AG04449 (cell line): Measurements from ENCODE around the gene IL15.

Source experiments
- CTCF ChIA-PET: fragments of 350-600 bp; formaldehyde crosslinking; extraction: SDS; loops from one replicate; lab custom pipeline; 2021; ENCODE audit warnings: antibody characterized with exemption; lab: Yijun Ruan, JAX
- POLR2A ChIA-PET: fragments of 400-600, 350-600 bp; formaldehyde crosslinking; extraction: SDS; loops from one replicate; lab custom pipeline; 2020; ENCODE audit warnings: antibody characterized with exemption, inconsistent platforms; lab: Yijun Ruan, JAX
- DNase-seq: peaks from one replicate; pipeline ENCODE4 v3.0.0-alpha.2; 2010; ENCODE audit warnings: low read depth, low spot score
- H3K4me3 ChIP-seq: 2 replicates; pipeline ENCODE4 v1.5.1; 2011; ENCODE audit warnings: low read depth, mild to moderate bottlenecking, control low read depth, low read length
- CTCF ChIP-seq: IDR thresholded peaks from one replicate; pipeline ENCODE4 v1.5.1; 2011; ENCODE audit warnings: mild to moderate bottlenecking, moderate library complexity, low read length, control low read depth, inconsistent platforms; ENCODE audit not compliant: insufficient read depth; ENCODE audit errors: missing control alignments

Gene IL15

GRCh38 chr4:141654098-141654497 lies 17.7 kb downstream of the IL15 start:
- POLR2A ChIA-PET, result no interaction called here
- peak; percentile 32 for TF ChIP-seq CTCF
- H3K4me3 ChIP-seq, result no peak overlapping the region
- DNase-seq, result no peak
- CTCF ChIA-PET, result interaction anchor here (0.9 to 2.8 kb wide), 7 partner anchors 10 to 309 kb away, joined by 3 to 15 read pairs (median 5); partner anchors contain the start of gene IL15

DNA sequence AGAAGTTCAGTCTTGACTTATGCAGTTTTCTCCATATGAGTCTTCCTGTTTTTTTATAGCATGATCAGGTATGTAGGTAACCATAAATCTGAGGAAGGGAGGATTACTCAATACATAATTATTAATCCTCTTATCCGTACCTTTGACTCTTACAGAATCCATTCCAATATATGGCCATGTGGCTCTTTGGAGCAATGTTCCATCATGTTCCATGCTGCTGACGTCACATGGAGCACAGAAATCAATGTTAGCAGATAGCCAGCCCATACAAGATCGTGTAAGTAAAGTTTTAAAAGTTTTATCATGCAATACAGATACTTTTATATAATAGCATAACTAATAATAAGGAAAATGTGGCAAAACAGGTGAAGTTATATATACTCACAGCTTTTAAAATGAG lies 19.6 kb downstream of the IL15 start:
- DNase-seq, result no peak
- ChIA-PET CTCF (interaction anchor here (2.8 kb wide), 1 partner anchor 16 kb away, joined by 15 read pairs; no protein-coding TSS in a partner anchor), POLR2A (no interaction called here)
- H3K4me3 ChIP-seq, result no peak overlapping the region
- no peak for TF ChIP-seq CTCF

GRCh38 chr4:141657550-141658250 lies 21.3 kb downstream of the IL15 start:
- CTCF ChIA-PET, result interaction anchor here (1.2 kb wide), 1 partner anchor 311 kb away, joined by 3 read pairs; no protein-coding TSS in a partner anchor
- no peak for TF ChIP-seq CTCF
- no peak overlapping the region for H3K4me3 ChIP-seq
- POLR2A ChIA-PET, result no interaction called here
- no peak for DNase-seq

DNA sequence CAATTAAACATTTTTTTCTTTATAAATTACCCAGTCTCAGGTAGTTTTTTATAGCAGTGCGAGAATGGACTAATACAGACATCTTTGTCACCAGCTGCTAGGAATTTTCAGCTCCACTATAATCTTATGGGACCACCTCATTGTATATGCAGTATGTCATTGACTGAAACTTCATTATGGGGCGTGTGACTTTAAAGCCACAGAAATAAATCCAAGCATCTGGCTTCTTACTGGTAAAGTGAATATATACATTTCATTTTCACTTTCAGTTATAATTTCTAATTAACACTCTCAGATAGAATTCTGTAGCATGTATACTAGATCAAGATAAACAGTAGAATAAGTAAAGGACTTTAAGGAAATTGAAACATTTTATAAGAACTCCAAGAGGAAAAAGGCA lies 21.9 kb downstream of the IL15 start:
- TF ChIP-seq CTCF, result no peak
- DNase-seq, result no peak
- POLR2A ChIA-PET, result no interaction called here
- CTCF ChIA-PET, result no interaction called here
- H3K4me3 ChIP-seq, result no peak overlapping the region

DNA sequence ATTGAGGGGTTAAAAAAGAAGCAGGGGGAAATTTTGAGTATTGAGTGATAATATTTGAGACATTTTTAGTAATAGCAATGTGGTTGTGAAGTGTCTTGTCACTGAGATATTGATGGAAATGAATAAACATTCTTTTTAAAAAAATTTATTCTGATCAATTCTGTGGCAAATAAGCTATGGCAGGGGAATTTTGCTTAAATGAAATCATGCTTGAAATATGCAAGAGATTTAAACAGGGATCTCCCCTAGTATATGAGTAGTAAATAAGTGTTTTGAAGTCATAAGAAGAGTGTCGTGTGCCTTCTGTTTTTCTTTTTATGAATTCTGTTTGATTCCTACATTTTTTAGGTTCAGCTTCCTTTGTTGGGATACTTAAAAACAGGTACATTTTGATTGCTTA lies 23.2 kb downstream of the IL15 start:
- no peak for TF ChIP-seq CTCF
- ChIA-PET CTCF (interaction anchor here (1.0 kb wide), 1 partner anchor 13 kb away, joined by 4 read pairs; no protein-coding TSS in a partner anchor), POLR2A (no interaction called here)
- no peak for DNase-seq
- no peak overlapping the region for H3K4me3 ChIP-seq

- no peak for TF ChIP-seq CTCF
- H3K4me3 ChIP-seq, result no peak overlapping the region
- ChIA-PET CTCF (no interaction called here), POLR2A (no interaction called here)
- DNase-seq, result no peak
These were observed 24.5 kb downstream of the IL15 start for GRCh38 chr4:141660880-141661279.
